Keratinocyte (primary cell): ENCODE data around the gene EPB41L4B. TPM values are rescaled to one million over a fixed set of nuclear protein-coding genes. Genes with fewer than 3 reads are reported as not detected.

Source experiments
- DNase-seq: peaks from one replicate; pipeline ENCODE4 v3.0.0-alpha.2; 2011; ENCODE audit warnings: low read depth, missing footprints, low spot score
- FAIRE-seq: peaks from 2 replicates; lab custom pipeline; 2011; peaks lifted over from hg19 to GRCh38; lab: Jason Lieb, UNC
- H2AFZ ChIP-seq: 2 replicates; pipeline ENCODE4 v1.6.0; 2012; ENCODE audit warnings: low read length, control low read depth, inconsistent platforms; ENCODE audit not compliant: control insufficient read depth
- H3K27ac ChIP-seq: 2 replicates; pipeline ENCODE4 v1.5.1; 2011; ENCODE audit warnings: low read length; ENCODE audit not compliant: control insufficient read depth, insufficient read depth
- H3K27me3 ChIP-seq: 3 replicates; pipeline ENCODE4 v1.6.0; 2011; ENCODE audit warnings: low read length; ENCODE audit not compliant: control insufficient read depth, insufficient read depth; ENCODE audit errors: extremely low read depth
- H3K36me3 ChIP-seq, 2 experiments: 2 replicates in 1 of 2; 3 replicates in 1 of 2; pipeline ENCODE4 v1.5.1; 2011; ENCODE audit warnings: low read length in 2 of 2, mild to moderate bottlenecking in 1 of 2; ENCODE audit not compliant: control insufficient read depth in 2 of 2, insufficient read depth in 2 of 2; ENCODE audit errors: extremely low read depth in 1 of 2
- H3K4me1 ChIP-seq: 3 replicates; pipeline ENCODE4 v1.5.1; 2011; ENCODE audit warnings: low read length; ENCODE audit not compliant: control insufficient read depth, insufficient read depth; ENCODE audit errors: extremely low read depth
- H3K4me2 ChIP-seq: 3 replicates; pipeline ENCODE4 v1.6.0; 2011; ENCODE audit warnings: low read depth, low read length; ENCODE audit not compliant: control insufficient read depth, insufficient read depth; ENCODE audit errors: extremely low read depth
- H3K4me3 ChIP-seq, 3 experiments: fragments of 200-600 bp in 1 of 3; sonication (generic) in 1 of 3; 2 replicates in 2 of 3; 3 replicates in 1 of 3; pipeline ENCODE4 v1.5.1; 2011 to 2016; ENCODE audit warnings: low read length in 3 of 3, mild to moderate bottlenecking in 3 of 3, control low read depth in 2 of 3, inconsistent platforms in 1 of 3, low read depth in 1 of 3, mixed read lengths in 1 of 3, mixed run types in 1 of 3, moderate library complexity in 1 of 3; ENCODE audit not compliant: control insufficient read depth in 2 of 3, insufficient read depth in 2 of 3; ENCODE audit errors: extremely low read depth in 1 of 3
- H3K79me2 ChIP-seq: 2 replicates; pipeline ENCODE4 v1.6.0; 2012; ENCODE audit warnings: low read length; ENCODE audit not compliant: control insufficient read depth, insufficient read depth
- H3K9ac ChIP-seq: 3 replicates; pipeline ENCODE4 v1.6.0; 2011; ENCODE audit warnings: low read length; ENCODE audit not compliant: control insufficient read depth, insufficient read depth; ENCODE audit errors: extremely low read depth
- H3K9me1 ChIP-seq: 3 replicates; pipeline ENCODE4 v1.6.0; 2011; ENCODE audit warnings: low read length; ENCODE audit not compliant: control insufficient read depth, insufficient read depth; ENCODE audit errors: extremely low read depth
- H3K9me3 ChIP-seq: 2 replicates; pipeline ENCODE4 v1.5.1; 2012; ENCODE audit warnings: low read depth, low read length; ENCODE audit not compliant: control insufficient read depth
- H4K20me1 ChIP-seq: 3 replicates; pipeline ENCODE4 v1.6.0; 2011; ENCODE audit warnings: low read length; ENCODE audit not compliant: control insufficient read depth, insufficient read depth; ENCODE audit errors: extremely low read depth
- EZH2 ChIP-seq: IDR thresholded peaks from one replicate; pipeline ENCODE4 v1.6.1; 2012; ENCODE audit warnings: inconsistent platforms, mild to moderate bottlenecking, low read length, moderate library complexity
- dilution Hi-C: fragments of 300-500 bp; cut with MboI; formaldehyde crosslinking; loops from one replicate; pipeline ENCODE4 v1.7.0; 2020; ENCODE audit warnings: low sequenced_read_pairs; ENCODE audit not compliant: extremely low pct_ligation_motif_present
- polyA plus RNA-seq, 5 experiments: library from polyadenylated mRNA; depleted of rRNA in 3 of 5; stranded (reverse) in 3 of 5; stranded (forward) in 1 of 5; unstranded in 1 of 5; fragments of >200 nt; gene quantifications; 1 replicate in 1 of 5; 2 replicates in 3 of 5; 3 replicates in 1 of 5; pipeline versions ENCODE4 v1.2.1 to v1.2.3, GENCODE V29; 2011 to 2012; ENCODE audit warnings: missing spikeins in 2 of 5, low read depth in 1 of 5, low replicate concordance in 1 of 5
- TF ChIP-seq, protein P1 (sequence below), 3 experiments: IDR thresholded peaks in 1 of 3; conservative IDR thresholded peaks in 1 of 3; optimal IDR thresholded peaks in 1 of 3; 2 replicates in 2 of 3; 3 replicates in 1 of 3; pipeline versions ENCODE3 to v1.5.1; 2011; ENCODE audit warnings: low read length in 3 of 3, mild to moderate bottlenecking in 3 of 3, moderate library complexity in 2 of 3, control low read depth in 1 of 3, inconsistent platforms in 1 of 3; ENCODE audit not compliant: insufficient read depth in 2 of 3; ENCODE audit errors: extremely low read depth in 1 of 3

The EPB41L4B gene
- polyA plus RNA-seq, 1 donor (not counting 4 experiments of a cell fraction or from before 2014, with no cell fraction given) = 13.7 TPM

DNA sequence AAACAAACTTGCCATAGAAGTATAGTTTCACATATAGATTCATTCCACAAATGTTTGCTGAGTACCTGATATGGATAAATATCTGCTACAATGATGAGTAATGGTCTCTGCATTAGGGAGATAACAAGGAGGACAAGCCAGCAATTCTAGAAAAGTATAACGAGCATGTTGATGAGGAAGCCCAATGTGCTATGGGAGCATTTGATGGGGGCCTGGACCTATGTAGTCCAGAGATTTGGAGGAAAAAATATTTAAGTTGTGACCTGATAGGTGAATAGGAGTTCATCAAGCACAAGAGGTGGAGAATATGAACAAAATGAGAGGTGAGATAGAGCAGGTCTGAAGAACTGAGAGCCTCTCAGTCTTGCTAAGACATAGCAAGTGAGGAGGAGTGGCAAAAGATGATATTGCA is 186.7 kb downstream of the EPB41L4B start:
- H3K9me3 ChIP-seq = no peaks in the 10 kb centered on the region
- no peaks in the 10 kb centered on the region for H3K4me1 ChIP-seq
- no peak overlapping the region for H3K9ac ChIP-seq
- no peaks in the 10 kb centered on the region for H4K20me1 ChIP-seq
- no peaks in the 10 kb centered on the region for H3K36me3 ChIP-seq
- FAIRE-seq (no peak), DNase-seq (no peak)
- dilution Hi-C loops = no loop called here
- no peaks in the 10 kb centered on the region for H3K9me1 ChIP-seq
- H2AFZ ChIP-seq = no peak overlapping the region
- H3K27me3 ChIP-seq = no peaks in the 10 kb centered on the region
- TF ChIP-seq, protein P1, sequence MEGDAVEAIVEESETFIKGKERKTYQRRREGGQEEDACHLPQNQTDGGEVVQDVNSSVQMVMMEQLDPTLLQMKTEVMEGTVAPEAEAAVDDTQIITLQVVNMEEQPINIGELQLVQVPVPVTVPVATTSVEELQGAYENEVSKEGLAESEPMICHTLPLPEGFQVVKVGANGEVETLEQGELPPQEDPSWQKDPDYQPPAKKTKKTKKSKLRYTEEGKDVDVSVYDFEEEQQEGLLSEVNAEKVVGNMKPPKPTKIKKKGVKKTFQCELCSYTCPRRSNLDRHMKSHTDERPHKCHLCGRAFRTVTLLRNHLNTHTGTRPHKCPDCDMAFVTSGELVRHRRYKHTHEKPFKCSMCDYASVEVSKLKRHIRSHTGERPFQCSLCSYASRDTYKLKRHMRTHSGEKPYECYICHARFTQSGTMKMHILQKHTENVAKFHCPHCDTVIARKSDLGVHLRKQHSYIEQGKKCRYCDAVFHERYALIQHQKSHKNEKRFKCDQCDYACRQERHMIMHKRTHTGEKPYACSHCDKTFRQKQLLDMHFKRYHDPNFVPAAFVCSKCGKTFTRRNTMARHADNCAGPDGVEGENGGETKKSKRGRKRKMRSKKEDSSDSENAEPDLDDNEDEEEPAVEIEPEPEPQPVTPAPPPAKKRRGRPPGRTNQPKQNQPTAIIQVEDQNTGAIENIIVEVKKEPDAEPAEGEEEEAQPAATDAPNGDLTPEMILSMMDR (optimal IDR thresholded peaks at IDR 0.05 in 1 of 3, IDR thresholded peaks at IDR 0.05 in 1 of 3, conservative IDR thresholded peaks at IDR 0.05 in 1 of 3; ENCODE audit: extremely low read depth in 1 of 3, insufficient read depth in 2 of 3, low read length in 3 of 3) = no peak
- TF ChIP-seq EZH2 = no peak
- no peaks in the 10 kb centered on the region for H3K79me2 ChIP-seq
- no peak overlapping the region for H3K27ac ChIP-seq
- no peak overlapping the region for H3K4me2 ChIP-seq
- no peak overlapping the region for H3K4me3 ChIP-seq

DNA sequence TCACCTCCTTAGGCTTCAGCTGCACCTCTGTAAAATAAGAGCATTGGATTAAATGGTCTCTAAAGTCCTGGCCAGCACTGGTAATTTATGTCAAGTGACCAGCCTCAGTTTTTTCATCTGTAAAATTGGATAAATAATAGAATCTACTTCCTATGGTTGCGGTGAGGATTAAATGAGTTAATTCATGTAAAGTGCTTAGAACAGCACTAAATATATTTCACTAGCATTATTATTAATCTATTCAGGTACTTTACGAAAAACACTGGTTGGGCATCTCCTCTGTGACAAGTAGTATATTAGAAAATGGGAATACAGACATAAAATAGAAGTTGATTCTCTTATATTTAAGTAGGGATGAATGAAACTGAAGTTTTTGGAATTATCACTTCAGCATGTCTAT is 187.3 kb downstream of the EPB41L4B start:
- no peaks in the 10 kb centered on the region for H4K20me1 ChIP-seq
- DNase-seq = no peak
- no peaks in the 10 kb centered on the region for H3K9me3 ChIP-seq
- H3K27me3 ChIP-seq = no peaks in the 10 kb centered on the region
- no peak overlapping the region for H3K4me3 ChIP-seq
- no peak overlapping the region for H3K27ac ChIP-seq
- no peaks in the 10 kb centered on the region for H3K36me3 ChIP-seq
- FAIRE-seq = no peak
- no peak overlapping the region for H2AFZ ChIP-seq
- no peaks in the 10 kb centered on the region for H3K9me1 ChIP-seq
- no peak overlapping the region for H3K9ac ChIP-seq
- H3K79me2 ChIP-seq = no peaks in the 10 kb centered on the region
- H3K4me2 ChIP-seq = no peak overlapping the region
- H3K4me1 ChIP-seq = no peaks in the 10 kb centered on the region
- dilution Hi-C loops = no loop called here
- TF ChIP-seq, protein P1 (optimal IDR thresholded peaks at IDR 0.05 in 1 of 3, IDR thresholded peaks at IDR 0.05 in 1 of 3, conservative IDR thresholded peaks at IDR 0.05 in 1 of 3; ENCODE audit: extremely low read depth in 1 of 3, insufficient read depth in 2 of 3, low read length in 3 of 3) = no peak
- TF ChIP-seq EZH2 = no peak
